Measurements from ENCODE around the gene PRPF8. TPM values are rescaled to one million over a fixed set of nuclear protein-coding genes. Genes with fewer than 3 reads are reported as not detected.
"Not testable (repeated sequence)": the region's sequence is repeated elsewhere in the genome, so short reads cannot be mapped to it uniquely, and the experiment has no call there.

Gene PRPF8
- total RNA-seq, 1 donor from 2014 or later = 297 TPM

- Mint-ChIP-seq H3K27me3 (ENCODE audit: unreplicated experiment) (peaks cover 6% of the 10 kb centered on the region), H3K4me1 (ENCODE audit: low read depth, unreplicated experiment) (peaks cover 3% of the 10 kb centered on the region), H3K9me3 (ENCODE audit: unreplicated experiment) (no peaks in the 10 kb centered on the region), H3K4me3 (ENCODE audit: unreplicated experiment) (no peak overlapping the region), H3K36me3 (ENCODE audit: unreplicated experiment) (no peaks in the 10 kb centered on the region), H3K27ac (ENCODE audit: unreplicated experiment) (no peak overlapping the region)
- TF ChIP-seq, protein P1, sequence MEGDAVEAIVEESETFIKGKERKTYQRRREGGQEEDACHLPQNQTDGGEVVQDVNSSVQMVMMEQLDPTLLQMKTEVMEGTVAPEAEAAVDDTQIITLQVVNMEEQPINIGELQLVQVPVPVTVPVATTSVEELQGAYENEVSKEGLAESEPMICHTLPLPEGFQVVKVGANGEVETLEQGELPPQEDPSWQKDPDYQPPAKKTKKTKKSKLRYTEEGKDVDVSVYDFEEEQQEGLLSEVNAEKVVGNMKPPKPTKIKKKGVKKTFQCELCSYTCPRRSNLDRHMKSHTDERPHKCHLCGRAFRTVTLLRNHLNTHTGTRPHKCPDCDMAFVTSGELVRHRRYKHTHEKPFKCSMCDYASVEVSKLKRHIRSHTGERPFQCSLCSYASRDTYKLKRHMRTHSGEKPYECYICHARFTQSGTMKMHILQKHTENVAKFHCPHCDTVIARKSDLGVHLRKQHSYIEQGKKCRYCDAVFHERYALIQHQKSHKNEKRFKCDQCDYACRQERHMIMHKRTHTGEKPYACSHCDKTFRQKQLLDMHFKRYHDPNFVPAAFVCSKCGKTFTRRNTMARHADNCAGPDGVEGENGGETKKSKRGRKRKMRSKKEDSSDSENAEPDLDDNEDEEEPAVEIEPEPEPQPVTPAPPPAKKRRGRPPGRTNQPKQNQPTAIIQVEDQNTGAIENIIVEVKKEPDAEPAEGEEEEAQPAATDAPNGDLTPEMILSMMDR (IDR thresholded peaks at IDR 0.05; ENCODE audit: partially characterized antibody, unreplicated experiment) = no peak
- DNase-seq = no peak
These were observed 18.4 kb upstream of the PRPF8 start for GRCh38 chr17:1703063-1703462.

DNA sequence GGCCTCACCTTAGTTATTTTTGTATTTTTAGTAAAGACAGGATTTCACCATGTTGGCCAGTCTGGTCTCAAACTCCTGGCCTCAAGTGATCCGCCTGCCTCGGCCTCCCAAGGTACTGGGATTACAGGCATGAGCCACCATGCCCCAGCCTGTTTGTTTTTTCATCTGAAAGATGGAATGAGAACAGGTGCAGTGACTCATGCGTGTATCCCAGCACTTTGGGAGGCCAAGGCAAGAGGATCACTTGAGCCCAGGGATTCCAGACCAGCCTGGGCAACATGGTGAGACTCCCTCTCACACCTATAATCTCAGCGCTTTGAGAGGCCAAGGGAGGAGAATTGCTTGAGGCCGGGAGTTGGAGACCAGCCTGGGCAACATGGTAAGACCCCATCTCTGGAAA is 15.2 kb upstream of the PRPF8 start:
- not testable (repeated sequence) for H3K4me3 Mint-ChIP-seq (ENCODE audit: unreplicated experiment); H3K36me3 Mint-ChIP-seq (ENCODE audit: unreplicated experiment); DNase-seq; H3K4me1 Mint-ChIP-seq (ENCODE audit: low read depth, unreplicated experiment); H3K9me3 Mint-ChIP-seq (ENCODE audit: unreplicated experiment); H3K27me3 Mint-ChIP-seq (ENCODE audit: unreplicated experiment); H3K27ac Mint-ChIP-seq (ENCODE audit: unreplicated experiment)

- Mint-ChIP-seq H3K4me1 (ENCODE audit: low read depth, unreplicated experiment) (no peaks in the 10 kb centered on the region), H3K27me3 (ENCODE audit: unreplicated experiment) (peaks cover 5% of the 10 kb centered on the region), H3K36me3 (ENCODE audit: unreplicated experiment) (peaks cover 5% of the 10 kb centered on the region), H3K9me3 (ENCODE audit: unreplicated experiment) (peaks cover 3% of the 10 kb centered on the region), H3K27ac (ENCODE audit: unreplicated experiment) (no peak overlapping the region), H3K4me3 (ENCODE audit: unreplicated experiment) (no peak overlapping the region)
- TF ChIP-seq, protein P1 (IDR thresholded peaks at IDR 0.05; ENCODE audit: partially characterized antibody, unreplicated experiment) = no peak
- DNase-seq = no peak
These were observed 13.0 kb upstream of the PRPF8 start for GRCh38 chr17:1697681-1698080.

DNA sequence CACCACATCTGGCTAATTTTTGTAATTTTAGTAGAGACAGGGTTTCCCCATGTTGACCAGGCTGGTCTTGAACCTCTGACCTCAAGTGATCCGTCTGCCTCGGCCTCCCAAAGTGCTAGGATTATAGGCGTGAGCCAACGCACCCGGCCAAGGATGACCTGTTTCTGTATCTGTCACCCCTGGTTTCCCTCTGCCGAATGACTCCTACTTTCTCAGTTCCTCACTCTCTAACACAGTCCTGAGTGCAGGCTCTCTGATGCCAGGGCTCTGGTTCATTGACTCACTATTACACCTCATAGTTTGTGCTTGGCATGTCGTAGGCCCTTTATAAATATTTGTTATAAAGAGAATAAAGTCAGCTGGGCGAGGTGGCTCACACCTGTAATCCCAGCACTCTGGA is 10.7 kb upstream of the PRPF8 start:
- no peaks in the 10 kb centered on the region for H3K4me1 Mint-ChIP-seq (ENCODE audit: low read depth, unreplicated experiment)
- TF ChIP-seq, protein P1 (IDR thresholded peaks at IDR 0.05; ENCODE audit: partially characterized antibody, unreplicated experiment) = no peak
- H3K9me3 Mint-ChIP-seq (ENCODE audit: unreplicated experiment) = peaks cover 10% of the 10 kb centered on the region
- DNase-seq = no peak
- peaks cover 14% of the 10 kb centered on the region for H3K36me3 Mint-ChIP-seq (ENCODE audit: unreplicated experiment)
- H3K27ac Mint-ChIP-seq (ENCODE audit: unreplicated experiment) = no peak overlapping the region
- peaks cover 11% of the 10 kb centered on the region for H3K27me3 Mint-ChIP-seq (ENCODE audit: unreplicated experiment)
- H3K4me3 Mint-ChIP-seq (ENCODE audit: unreplicated experiment) = no peak overlapping the region

GRCh38 chr17:1693339-1693738 is 8.7 kb upstream of the PRPF8 start:
- Mint-ChIP-seq H3K36me3 (ENCODE audit: unreplicated experiment) (peaks cover 14% of the 10 kb centered on the region), H3K4me1 (ENCODE audit: low read depth, unreplicated experiment) (no peaks in the 10 kb centered on the region), H3K27me3 (ENCODE audit: unreplicated experiment) (peaks cover 9% of the 10 kb centered on the region), H3K4me3 (ENCODE audit: unreplicated experiment) (peak overlapping the region; percentile 41), H3K27ac (ENCODE audit: unreplicated experiment) (no peak overlapping the region), H3K9me3 (ENCODE audit: unreplicated experiment) (peaks cover 12% of the 10 kb centered on the region)
- DNase-seq = no peak
- TF ChIP-seq, protein P1 (IDR thresholded peaks at IDR 0.05; ENCODE audit: partially characterized antibody, unreplicated experiment) = no peak
